Measurements from ENCODE around the gene ADRA2B.

The ADRA2B gene

DNA sequence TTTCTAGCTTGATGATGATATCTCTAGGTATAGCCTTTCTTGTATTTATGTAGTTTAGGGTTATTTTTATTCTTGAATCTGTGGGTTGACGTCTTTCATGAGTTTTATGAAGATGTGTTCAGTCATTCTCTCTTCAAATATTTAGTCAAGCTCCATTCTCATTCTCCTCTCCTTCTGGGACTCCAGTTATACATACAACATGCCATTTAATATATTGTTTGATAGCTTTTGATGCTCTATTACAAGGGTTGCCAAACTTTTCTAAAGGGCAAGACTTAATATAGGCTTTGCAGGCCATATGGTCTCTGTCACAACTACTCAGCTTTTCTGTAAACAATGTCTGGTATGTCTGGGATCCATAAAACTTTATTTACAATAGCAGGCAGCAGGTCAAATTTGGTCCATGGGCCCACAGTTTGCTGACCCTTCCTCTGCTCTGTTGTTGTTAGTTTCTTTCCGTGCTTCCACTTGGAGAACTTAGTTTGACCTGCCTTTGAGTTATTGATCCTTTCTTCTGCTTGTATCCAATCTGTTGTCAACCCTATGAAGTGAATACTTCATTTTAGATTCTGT lies 41.1 kb downstream of the ADRA2B start:
- in situ Hi-C loops (cut with MboI; ENCODE audit: low sequenced_read_pairs): no loop called here

DNA sequence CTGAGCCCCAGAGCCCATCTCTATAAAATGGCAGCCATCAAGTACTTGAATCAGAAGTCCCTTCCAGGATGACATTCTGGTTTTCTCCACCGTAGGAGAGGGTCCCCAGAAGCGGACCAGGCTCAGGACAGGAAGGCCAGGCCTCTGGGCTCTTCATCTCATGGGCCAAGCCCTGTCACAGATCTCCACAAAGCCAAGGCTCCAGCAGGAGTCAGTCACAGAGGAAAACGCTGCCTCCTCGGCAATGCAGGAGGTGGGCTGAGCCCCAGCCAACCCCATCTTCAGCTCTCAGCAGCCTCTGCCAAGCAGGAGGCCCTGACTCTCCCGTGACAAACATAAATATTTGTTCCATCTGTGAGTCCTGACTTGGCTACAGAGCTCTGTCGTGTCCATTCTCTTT lies 42.2 kb downstream of the ADRA2B start:
- in situ Hi-C loops (cut with MboI; ENCODE audit: low sequenced_read_pairs): loop anchor here (25.0 kb wide), 1 partner anchor 1588 kb away; the partner anchor contains the start of genes ACTR1B and C2orf92

DNA sequence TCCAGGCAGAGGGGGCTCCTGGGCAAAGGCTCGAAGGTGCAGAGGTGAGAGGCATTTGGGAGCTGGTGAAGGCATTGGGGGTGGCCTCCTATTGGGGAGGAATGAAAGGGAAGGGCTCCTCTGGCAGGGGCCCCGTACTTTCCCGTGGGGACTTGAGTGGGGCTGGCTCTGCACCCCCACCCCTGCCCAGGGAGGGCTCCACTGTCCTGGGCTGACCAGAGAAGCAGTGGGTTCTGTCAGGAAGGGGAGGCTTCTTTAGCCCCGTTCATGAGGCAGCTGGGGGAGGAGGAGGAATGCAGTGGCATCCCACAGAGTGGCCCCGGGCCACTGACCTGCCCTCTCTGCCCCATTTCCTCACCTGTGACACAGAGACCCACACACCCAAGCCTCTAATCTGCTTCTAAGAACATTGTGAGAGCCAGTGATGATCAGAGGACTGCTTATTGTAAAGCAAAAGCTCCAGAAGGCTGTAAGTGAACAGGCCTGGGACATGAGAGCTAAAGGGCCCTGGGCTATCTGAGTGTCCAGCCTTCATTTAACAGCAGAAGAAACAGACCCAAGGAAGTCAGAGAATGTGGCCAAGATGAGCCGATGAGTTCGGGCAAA lies 43.1 kb downstream of the ADRA2B start:
- in situ Hi-C loops (cut with MboI; ENCODE audit: low sequenced_read_pairs): loop anchor here (25.0 kb wide), 1 partner anchor 1589 kb away; the partner anchor contains the start of genes ACTR1B and C2orf92

DNA sequence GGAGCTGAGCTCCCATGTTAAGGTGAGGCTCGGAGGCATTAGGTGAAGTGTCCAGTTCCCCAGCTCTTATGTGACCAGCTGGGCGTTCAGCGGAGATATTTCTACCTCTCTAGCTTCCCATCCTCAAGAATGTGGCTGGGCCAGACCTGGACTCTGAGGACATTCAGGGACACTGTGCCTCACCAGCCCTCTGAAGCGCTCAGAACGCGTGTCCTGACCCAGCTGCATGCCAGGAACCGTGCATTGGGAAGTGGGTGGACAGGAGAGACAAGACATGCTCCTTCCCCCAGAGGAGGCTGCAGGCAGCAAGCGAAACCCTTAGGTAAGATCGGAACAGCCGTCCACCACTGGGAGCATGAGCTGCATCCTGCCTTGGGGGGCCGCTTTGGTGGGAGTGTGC lies 43.6 kb downstream of the ADRA2B start:
- in situ Hi-C loops (cut with MboI; ENCODE audit: low sequenced_read_pairs): loop anchor here (25.0 kb wide), 1 partner anchor 1590 kb away; the partner anchor contains the start of genes ACTR1B and C2orf92

DNA sequence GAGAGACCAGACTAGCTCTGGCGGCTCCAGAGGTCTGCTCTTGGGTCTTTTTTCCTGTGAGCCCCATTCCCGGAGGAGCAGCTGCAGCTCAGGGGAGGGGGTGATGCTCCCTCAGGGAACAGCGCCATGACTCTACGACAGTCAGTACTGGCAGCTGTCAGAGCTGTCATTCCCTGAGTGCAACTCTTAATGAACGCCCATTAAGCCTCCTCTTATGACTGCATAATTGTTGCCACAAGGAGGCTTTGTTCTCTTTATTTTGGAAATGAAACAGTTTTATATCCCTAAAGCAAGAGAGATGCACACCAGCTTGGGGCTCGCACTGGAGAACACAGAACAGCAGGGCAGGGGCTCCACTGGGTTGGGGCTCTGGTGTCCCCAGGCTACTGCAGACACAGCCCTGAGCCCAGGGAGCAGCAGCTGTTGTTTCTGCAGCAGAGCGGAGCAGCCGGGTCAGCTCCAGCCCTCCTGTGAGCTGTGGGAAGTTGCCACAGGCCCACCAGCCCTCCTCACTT lies 44.3 kb downstream of the ADRA2B start:
- in situ Hi-C loops (cut with MboI; ENCODE audit: low sequenced_read_pairs): loop anchor here (25.0 kb wide), 1 partner anchor 1590 kb away; the partner anchor contains the start of genes ACTR1B and C2orf92

DNA sequence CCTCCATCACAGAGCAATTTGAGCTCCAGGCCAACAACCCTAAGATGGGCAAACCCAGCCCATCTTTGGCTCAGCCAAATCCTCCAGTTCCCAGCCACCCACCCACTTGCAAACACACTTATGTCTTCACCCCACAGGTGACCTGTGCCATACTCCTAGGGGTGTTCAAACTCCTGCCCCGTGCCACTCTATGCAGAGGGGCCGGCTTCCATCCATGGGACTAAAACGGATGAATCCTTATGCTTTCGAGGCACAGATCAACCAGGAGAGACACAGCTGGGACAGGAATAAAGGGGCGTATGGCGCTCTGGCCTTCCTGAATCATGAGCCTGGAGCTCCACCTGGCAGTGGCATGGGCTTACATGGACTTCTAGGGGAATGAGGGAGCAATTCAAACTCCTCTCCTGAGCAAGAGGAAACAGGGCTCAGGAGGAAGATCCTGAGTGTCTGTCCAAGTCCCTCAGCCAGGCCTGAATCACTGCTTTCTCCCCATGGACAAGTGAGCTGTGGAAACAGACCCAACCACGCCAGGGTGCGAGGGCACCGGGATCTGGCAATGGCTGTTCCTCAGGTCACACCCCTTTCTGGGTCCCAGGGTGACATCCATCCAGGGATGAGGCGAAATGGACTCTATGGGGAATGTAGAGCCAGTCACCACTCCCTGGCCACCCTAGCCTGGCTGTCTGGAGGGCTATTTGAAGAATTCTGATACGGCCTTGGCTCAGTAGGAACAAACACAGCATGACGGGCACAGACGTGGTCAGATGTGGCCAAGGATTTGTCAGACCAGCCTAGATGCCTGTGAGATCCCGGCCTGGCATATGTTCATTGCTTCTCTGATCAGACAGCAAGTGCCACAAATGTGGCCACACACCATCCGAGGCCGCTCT lies 45.0 kb downstream of the ADRA2B start:
- in situ Hi-C loops (cut with MboI; ENCODE audit: low sequenced_read_pairs): loop anchor here (25.0 kb wide), 1 partner anchor 1591 kb away; the partner anchor contains the start of genes ACTR1B and C2orf92

DNA sequence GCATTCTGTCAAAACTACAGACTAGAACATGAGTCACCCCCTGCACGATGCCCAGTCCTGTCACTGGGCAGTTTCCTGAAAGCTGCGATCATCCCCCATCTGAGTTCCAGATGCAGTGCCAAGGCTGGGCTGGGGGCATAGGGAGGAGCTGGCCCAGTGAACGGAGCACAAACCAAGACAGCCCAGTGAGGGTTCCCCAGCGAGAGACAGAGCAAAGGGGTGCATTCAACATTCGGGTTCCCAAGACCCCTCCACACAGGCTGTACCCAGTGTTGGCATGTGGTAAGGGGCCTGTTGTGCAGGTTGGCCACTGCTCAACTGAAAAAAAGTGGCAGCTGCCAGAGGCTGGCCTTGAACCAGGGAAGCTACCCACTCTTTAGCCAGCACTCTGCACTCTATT lies 46.0 kb downstream of the ADRA2B start:
- in situ Hi-C loops (cut with MboI; ENCODE audit: low sequenced_read_pairs): loop anchor here (25.0 kb wide), 1 partner anchor 1592 kb away; the partner anchor contains the start of genes ACTR1B and C2orf92

DNA sequence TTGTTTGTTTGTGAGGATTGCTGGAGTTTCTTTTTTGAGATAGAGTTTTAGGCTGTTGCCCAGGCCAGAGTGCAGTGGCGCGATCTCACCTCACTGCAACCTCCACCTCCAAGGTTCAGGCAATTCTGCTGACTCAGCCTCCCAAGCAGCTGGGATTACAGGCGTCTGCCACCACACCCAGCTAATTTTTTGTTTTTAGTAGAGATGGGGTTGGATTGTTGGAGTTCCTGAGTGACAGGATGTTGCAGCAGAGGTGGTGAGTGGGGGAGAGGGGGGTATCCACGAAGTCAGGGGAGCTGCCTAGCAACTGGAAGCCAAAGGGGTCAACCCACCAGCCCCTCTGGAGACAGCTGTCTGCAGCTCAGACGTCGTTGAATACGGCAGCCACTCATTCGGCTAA lies 46.5 kb downstream of the ADRA2B start:
- in situ Hi-C loops (cut with MboI; ENCODE audit: low sequenced_read_pairs): loop anchor here (25.0 kb wide), 1 partner anchor 1592 kb away; the partner anchor contains the start of genes ACTR1B and C2orf92

DNA sequence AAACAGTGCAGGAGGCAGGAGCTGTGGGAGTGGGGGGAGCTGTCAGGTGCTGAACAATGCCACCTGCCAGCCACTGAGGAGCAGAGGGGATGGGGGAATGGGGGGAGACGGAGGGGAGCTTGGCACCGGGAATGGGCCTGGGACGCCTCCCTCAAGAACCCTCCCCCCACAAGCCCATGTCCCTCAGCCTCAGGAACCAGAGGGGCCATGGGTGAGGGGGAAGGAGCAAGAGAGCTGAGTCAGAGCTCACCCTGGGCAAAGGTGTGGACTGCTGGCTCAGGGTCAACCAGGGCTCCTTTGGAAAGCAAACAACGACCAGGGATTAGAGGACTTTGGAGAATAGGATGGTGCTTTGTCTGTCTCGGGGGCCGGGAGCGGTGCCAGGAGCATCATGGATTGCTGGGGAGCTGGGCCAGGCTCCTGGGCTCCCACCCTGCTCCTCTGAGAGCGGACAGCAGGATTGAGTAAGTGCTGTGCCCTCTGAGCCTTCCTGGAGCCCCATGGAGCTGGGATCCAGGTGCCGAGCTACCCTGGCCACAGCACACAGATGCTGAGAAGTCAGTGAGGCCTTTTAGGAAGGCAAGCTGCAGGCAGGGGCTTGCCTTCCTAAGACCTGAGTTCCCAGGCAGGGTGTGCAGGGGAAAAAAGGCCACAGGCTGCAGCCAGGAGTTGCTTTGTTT lies 48.3 kb downstream of the ADRA2B start:
- in situ Hi-C loops (cut with MboI; ENCODE audit: low sequenced_read_pairs): loop anchor here (25.0 kb wide), 1 partner anchor 1594 kb away; the partner anchor contains the start of genes ACTR1B and C2orf92

DNA sequence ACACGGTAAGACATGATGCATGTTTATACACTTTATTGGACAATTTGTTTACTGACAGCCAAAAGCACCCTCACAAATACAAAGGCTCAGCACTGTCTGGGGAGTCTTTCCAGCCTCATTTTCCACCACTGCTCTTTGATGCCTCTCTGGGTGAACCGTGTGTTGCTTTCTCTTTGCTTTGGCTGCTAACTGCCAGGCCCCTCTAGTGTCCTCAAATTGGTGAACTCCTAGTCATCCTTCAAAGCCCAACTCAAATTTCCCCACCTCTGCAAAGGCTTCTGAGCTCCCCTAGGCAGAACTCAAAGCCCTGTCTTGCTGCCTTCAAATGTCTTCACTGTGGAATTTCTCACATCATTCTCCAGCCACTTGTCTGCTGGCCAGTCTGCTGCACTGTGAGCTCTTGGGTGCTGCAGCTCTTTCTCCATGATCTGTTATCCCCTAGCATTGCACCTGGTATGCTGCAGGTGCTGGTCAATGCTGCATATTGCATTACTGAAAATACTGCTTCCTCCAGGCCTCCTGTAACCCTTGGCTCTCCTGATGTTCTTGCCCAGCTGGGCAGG lies 49.2 kb downstream of the ADRA2B start:
- in situ Hi-C loops (cut with MboI; ENCODE audit: low sequenced_read_pairs): loop anchor here (25.0 kb wide), 1 partner anchor 1595 kb away; the partner anchor contains the start of genes ACTR1B and C2orf92

DNA sequence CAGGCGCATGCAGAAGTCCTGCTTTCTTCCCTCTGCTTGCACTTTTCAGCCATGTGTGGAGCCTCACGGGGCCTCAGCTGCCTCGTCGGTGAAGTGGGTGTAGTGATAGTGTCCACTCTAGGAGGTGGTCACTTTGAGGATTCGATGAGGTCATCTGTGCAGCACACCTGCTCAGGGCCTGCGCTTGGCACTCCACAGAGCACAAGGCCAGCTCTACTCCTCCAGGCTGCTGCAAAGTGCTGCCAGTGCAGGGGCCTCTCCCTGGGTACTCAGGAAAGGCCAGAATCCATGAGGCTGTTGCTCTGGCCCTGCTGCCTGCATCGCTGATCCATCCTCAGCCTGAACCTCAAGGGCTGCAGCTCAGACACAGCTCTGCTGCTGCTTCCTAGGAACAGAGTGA lies 49.9 kb downstream of the ADRA2B start:
- in situ Hi-C loops (cut with MboI; ENCODE audit: low sequenced_read_pairs): loop anchor here (25.0 kb wide), 1 partner anchor 1596 kb away; the partner anchor contains the start of genes ACTR1B and C2orf92

DNA sequence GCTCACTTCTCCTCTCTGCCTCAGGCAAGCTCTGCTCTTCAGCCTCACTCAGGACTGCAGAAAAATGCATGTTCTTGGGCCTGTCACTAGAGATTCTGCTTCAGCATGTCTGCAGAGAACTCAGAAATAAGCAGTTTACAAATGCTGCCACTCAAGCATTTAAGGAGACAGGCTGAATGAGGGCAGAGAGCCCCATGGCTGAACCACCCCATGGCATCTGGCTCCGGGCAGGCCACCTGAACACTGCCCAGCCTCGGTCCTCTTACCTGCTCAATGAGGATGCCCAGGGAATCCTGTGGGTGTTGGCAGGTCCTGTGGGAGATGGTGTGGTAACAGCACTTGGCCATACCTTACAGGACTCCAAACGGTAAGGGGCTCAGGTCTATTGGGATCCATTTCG lies 50.4 kb downstream of the ADRA2B start:
- in situ Hi-C loops (cut with MboI; ENCODE audit: low sequenced_read_pairs): loop anchor here (25.0 kb wide), 1 partner anchor 1596 kb away; the partner anchor contains the start of genes ACTR1B and C2orf92

DNA sequence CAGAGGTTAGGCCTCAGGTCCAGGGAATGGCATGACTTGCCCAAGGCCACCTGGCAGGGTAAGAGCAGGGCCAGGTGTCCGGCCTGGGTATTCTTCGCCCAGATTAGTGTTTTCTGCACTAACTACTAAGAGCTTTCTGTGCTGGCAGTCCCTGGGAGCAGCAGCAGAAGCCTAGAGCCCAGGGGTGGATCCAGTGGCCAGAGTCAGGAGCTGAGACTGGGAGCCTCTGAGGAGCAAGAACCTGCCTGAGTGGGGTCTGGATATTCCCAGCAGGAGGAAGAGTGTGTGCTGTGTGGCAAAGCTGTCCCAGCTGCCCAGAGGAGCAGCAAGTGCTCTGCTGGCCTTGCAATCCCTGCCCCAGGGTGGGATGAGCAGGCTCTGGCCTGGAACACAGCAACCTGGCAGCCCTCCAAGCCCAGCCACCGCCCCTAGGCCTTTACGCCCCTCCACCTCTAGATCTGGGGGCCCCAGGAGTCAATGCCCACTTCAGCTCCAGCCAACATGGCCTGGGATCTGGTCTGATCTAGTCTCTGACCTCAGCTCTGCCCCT lies 50.9 kb downstream of the ADRA2B start:
- in situ Hi-C loops (cut with MboI; ENCODE audit: low sequenced_read_pairs): loop anchor here (25.0 kb wide), 1 partner anchor 1597 kb away; the partner anchor contains the start of genes ACTR1B and C2orf92

DNA sequence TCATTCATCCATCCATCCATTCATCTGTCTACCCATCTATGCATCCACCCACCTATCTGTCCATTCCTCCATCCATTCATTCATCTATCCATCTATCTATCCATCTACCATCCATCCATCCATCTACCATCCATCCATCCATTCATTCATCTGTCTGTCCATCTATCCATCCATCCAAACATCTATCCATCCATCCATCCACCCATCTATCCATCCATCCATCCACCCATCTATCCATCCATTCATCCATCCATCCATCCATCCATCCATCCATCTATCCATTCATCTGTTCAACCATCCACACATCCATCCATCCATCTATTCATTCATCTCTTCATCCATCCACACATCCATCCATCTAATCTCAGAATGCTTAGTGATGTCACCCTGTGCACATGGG lies 51.6 kb downstream of the ADRA2B start:
- in situ Hi-C loops (cut with MboI; ENCODE audit: low sequenced_read_pairs): loop anchor here (25.0 kb wide), 1 partner anchor 1598 kb away; the partner anchor contains the start of genes ACTR1B and C2orf92

DNA sequence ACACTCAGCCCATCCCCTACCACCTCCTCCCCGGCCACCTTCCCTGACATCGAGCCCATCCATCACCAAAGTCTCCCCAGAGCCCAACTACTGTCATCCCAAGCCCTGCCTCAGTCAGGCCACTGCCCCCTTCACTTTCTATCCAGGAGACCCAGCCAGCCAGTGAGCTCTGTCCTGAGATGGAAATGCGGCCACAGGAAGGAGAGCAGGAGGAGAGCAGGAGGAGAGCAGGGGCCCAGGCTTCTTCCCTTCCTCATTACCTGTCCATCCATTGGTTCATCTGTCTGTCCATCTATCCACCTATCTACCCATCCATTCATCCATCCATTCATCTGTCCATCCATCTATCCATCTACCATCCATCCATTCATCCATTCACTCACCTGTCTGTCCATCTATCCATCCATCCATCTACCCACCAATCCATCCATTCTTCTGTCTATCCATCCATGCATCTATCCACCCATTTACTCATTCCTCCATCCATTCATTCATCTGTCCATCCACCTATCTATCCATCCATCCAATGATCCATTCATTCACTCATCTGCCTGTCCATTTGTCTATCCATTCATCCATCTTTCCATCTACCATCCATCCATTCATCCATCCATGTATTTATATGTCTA lies 52.2 kb downstream of the ADRA2B start:
- in situ Hi-C loops (cut with MboI; ENCODE audit: low sequenced_read_pairs): loop anchor here (25.0 kb wide), 1 partner anchor 1598 kb away; the partner anchor contains the start of genes ACTR1B and C2orf92

DNA sequence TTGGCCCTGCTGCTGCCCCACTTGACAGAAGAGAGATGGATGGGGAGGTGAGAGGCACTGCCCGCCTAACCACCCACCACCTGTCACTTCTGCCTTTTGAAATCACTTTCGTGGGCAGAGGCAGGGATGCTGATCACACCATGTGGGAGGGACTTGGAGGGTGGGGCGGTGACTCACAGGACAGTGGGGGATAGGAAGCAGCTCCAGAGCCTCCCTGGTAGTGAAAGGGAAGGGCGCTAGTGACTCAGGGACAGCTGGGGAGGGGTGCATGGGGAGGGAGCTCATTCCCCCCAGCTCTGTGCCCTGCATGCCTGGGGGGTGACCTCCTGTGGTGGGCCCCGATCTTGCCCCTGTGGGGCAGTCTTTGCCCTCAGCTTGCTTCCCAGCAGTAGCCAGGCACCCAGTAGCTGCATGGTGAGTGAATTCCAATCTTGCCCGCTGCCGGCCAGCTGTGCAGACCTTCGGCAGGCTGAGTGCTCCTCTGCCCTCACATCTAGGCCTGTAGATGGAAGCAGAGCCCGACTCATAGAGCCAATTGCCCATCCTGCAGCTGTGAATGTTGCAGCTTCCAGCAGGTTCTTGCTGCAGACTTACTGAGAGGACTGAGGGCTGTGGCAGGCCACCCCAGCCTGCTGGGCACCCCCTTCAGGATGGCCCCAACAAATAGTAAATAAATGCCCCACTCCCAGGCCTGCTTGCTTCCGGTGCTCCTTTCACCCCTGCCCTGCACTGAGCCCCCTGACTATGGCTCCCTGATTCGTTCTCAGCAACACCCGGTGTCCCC lies 53.1 kb downstream of the ADRA2B start:
- in situ Hi-C loops (cut with MboI; ENCODE audit: low sequenced_read_pairs): loop anchor here (25.0 kb wide), 1 partner anchor 1599 kb away; the partner anchor contains the start of genes ACTR1B and C2orf92
